Activated CD8-positive, alpha-beta memory T cell treated with anti-CD3 and anti-CD28 coated beads, Interleukin-2, amount 10 ng/mL, durations not matched to agents 7 days and 5 days (primary cell): Measurements from ENCODE around the gene MCTP1. TPM values are rescaled to one million over a fixed set of nuclear protein-coding genes. Genes with fewer than 3 reads are reported as not detected.

Source experiments
- ATAC-seq: fragments of 150-1000 bp; cut with Tn5 transposase; one replicate; pipeline ENCODE4 v1.10.0; 2021; ENCODE audit warnings: moderate library complexity
- CTCF ChIA-PET: fragments of 350-600 bp; sonication (Branson Sonifier 250); formaldehyde crosslinking; loops from one replicate; lab custom pipeline; 2021; ENCODE audit warnings: antibody characterized with exemption; lab: Charles Lee
- DNase-seq: peaks from one replicate; pipeline ENCODE4 v3.0.0-alpha.2; 2020
- H3K27ac Mint-ChIP-seq: one replicate; pipeline ENCODE4 v1.8.0; 2021; ENCODE audit warnings: mild to moderate bottlenecking, mixed read lengths
- H3K27me3 Mint-ChIP-seq: one replicate; pipeline ENCODE4 v1.8.0; 2021; ENCODE audit warnings: mixed read lengths
- H3K36me3 Mint-ChIP-seq: one replicate; pipeline ENCODE4 v1.8.0; 2021; ENCODE audit warnings: mild to moderate bottlenecking, mixed read lengths
- H3K4me1 Mint-ChIP-seq: one replicate; pipeline ENCODE4 v1.8.0; 2021; ENCODE audit warnings: mixed read lengths
- H3K4me3 Mint-ChIP-seq: one replicate; pipeline ENCODE4 v1.8.0; 2021; ENCODE audit warnings: mild to moderate bottlenecking, moderate library complexity, mixed read lengths
- H3K9me3 Mint-ChIP-seq: one replicate; pipeline ENCODE4 v1.8.0; 2022; ENCODE audit warnings: low read depth, mixed read lengths
- total RNA-seq, 2 experiments: library from RNA; stranded (reverse); gene quantifications; one replicate each; pipeline ENCODE4 v1.2.3, GENCODE V29; 2021

MCTP1 gene
- total RNA-seq, 2 experiments from 2014 or later: not detected

DNA sequence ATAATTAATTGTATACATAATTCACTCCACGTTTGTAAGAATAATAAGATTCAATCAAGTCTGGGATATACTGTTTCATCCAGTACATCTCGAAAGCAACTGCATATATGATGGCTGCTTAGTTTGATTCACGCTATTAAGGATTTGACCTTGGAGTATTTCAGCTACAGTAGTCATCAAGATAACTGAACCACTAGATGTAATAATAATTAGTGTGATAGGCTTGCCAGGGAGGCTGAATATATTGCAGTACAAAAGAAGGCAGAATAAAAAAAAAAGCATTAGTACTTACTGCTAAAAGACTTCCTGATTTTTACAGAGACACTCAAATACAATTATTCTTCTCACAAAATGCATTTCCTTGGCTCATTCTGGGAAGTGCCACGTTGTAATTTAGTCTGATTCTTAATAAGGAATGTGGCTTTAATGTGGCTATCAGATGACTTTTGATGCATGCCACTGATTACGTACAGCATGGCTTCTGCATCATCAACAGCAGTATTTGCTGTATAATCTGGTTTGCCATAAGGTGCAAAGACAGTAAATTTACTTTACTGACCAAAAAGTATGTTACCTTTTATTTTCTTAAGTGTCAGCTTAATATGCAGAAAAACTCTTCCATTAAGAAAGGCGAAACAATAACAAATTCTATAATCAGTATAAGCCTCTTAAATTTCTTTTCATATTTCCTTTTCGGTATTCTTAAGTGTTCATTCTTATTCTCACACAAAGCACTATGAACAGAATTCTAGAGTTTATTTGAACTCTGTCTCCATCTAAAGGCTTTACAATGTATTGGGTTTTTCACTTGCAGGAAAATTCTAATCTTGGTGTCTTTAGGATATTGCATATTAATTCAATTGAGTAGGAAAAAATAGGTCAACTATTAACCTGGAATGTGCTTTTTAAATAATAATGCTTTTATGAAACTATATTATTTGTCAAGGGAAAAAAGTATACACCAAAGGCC lies 500.1 kb downstream of the MCTP1 start:
- Mint-ChIP-seq H3K9me3 (no peaks in the 10 kb centered on the region), H3K27ac (no peak overlapping the region), H3K4me1 (peaks cover 10% of the 10 kb centered on the region), H3K36me3 (no peaks in the 10 kb centered on the region), H3K27me3 (peaks cover 16% of the 10 kb centered on the region), H3K4me3 (no peak overlapping the region)
- no peak for ATAC-seq
- CTCF ChIA-PET: no interaction called here
- no peak for DNase-seq

GRCh38 chr5:94782383-94782782 lies 502.5 kb downstream of the MCTP1 start:
- CTCF ChIA-PET: interaction anchor here (1.2 to 1.4 kb wide), 2 partner anchors 11 to 33 kb away, joined by 3 read pairs; no protein-coding TSS in a partner anchor
- Mint-ChIP-seq H3K27me3 (peaks cover 33% of the 10 kb centered on the region), H3K36me3 (no peaks in the 10 kb centered on the region), H3K4me1 (no peaks in the 10 kb centered on the region), H3K9me3 (no peaks in the 10 kb centered on the region), H3K27ac (no peak overlapping the region), H3K4me3 (no peak overlapping the region)
- ATAC-seq (no peak), DNase-seq (no peak)

DNA sequence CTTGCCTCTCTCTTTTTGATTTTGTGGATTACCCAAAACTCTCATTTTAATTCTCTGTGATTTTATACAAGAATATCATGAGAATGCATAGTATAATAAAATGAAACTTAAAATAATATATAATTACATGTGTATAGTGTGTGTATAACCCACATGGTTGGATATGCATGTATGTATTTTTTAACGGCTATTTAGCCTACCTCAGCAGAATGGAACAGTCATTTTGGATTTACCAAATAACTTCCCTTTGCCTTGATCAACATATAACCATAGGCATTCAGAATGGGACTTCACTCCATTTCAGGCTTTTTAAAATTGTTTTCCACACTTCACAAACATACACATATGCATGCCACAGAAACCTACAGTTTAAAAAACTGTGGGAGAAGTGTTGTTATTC lies 505.2 kb downstream of the MCTP1 start:
- H3K4me1 Mint-ChIP-seq: no peaks in the 10 kb centered on the region
- CTCF ChIA-PET: interaction anchor here (0.8 kb wide), 1 partner anchor 42 kb away, joined by 4 read pairs; no protein-coding TSS in a partner anchor
- H3K27ac Mint-ChIP-seq: no peak overlapping the region
- ATAC-seq (no peak), DNase-seq (no peak)
- no peaks in the 10 kb centered on the region for H3K36me3 Mint-ChIP-seq
- H3K27me3 Mint-ChIP-seq: peaks cover 34% of the 10 kb centered on the region
- no peaks in the 10 kb centered on the region for H3K9me3 Mint-ChIP-seq
- no peak overlapping the region for H3K4me3 Mint-ChIP-seq

DNA sequence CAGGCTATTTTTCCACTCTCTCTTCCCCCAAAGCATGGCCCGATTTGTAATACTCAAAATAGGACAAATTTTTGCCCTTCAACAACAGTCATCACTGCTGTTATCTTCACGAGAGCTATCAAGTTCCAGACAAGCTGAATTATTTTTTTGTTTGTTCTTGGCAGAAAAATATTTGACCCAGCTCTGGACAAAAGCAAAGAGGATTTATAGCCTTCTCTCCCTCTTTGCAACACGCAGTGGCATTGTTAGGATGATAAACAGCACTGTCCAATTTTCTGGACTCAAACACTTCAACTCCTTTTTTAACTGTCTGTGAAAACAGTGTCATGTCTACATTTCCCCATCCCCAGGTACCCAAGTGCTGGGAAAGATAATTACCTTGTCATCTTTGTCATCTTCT lies 506.2 kb downstream of the MCTP1 start:
- H3K4me1 Mint-ChIP-seq: no peaks in the 10 kb centered on the region
- no peak for ATAC-seq
- H3K27ac Mint-ChIP-seq: no peak overlapping the region
- H3K4me3 Mint-ChIP-seq: no peak overlapping the region
- no peaks in the 10 kb centered on the region for H3K9me3 Mint-ChIP-seq
- no peaks in the 10 kb centered on the region for H3K36me3 Mint-ChIP-seq
- H3K27me3 Mint-ChIP-seq: peaks cover 36% of the 10 kb centered on the region
- DNase-seq: no peak
- CTCF ChIA-PET: no interaction called here

GRCh38 chr5:94778299-94778698 lies 506.6 kb downstream of the MCTP1 start:
- CTCF ChIA-PET: no interaction called here
- Mint-ChIP-seq H3K27ac (no peak overlapping the region), H3K9me3 (peaks cover 3% of the 10 kb centered on the region), H3K36me3 (no peaks in the 10 kb centered on the region), H3K27me3 (peaks cover 35% of the 10 kb centered on the region), H3K4me1 (no peaks in the 10 kb centered on the region), H3K4me3 (no peak overlapping the region)
- ATAC-seq (no peak), DNase-seq (no peak)

- ATAC-seq: no peak
- peaks cover 3% of the 10 kb centered on the region for H3K9me3 Mint-ChIP-seq
- CTCF ChIA-PET: no interaction called here
- H3K36me3 Mint-ChIP-seq: no peaks in the 10 kb centered on the region
- H3K4me1 Mint-ChIP-seq: no peaks in the 10 kb centered on the region
- no peak for DNase-seq
- peaks cover 27% of the 10 kb centered on the region for H3K27me3 Mint-ChIP-seq
- H3K4me3 Mint-ChIP-seq: no peak overlapping the region
- H3K27ac Mint-ChIP-seq: no peak overlapping the region
These were observed 507.6 kb downstream of the MCTP1 start for GRCh38 chr5:94777056-94777880.

GRCh38 chr5:94776167-94776566 lies 508.7 kb downstream of the MCTP1 start:
- peaks cover 26% of the 10 kb centered on the region for H3K27me3 Mint-ChIP-seq
- CTCF ChIA-PET: interaction anchor here (1.2 kb wide), 1 partner anchor 12 kb away, joined by 3 read pairs; no protein-coding TSS in a partner anchor

DNA sequence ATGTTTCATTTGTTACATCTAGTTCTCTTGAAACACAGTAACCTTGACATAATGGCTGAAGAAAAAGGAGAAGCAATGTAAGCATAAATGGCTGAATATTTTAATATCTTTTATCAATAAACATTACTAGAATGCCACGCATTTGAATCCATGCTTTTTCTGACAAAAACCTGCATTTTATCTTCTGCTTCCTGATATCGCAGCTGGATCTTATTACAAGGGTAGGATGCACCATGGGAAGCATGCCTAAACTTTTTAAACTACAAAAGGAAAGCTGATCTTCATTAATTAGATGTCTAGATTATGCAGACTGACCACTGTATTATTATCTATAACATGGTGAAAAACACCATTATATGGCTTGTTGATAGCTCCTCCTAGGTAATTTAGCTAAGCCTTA lies 509.8 kb downstream of the MCTP1 start:
- Mint-ChIP-seq H3K4me1 (no peaks in the 10 kb centered on the region), H3K36me3 (no peaks in the 10 kb centered on the region), H3K27me3 (peaks cover 26% of the 10 kb centered on the region), H3K9me3 (peaks cover 3% of the 10 kb centered on the region), H3K27ac (no peak overlapping the region), H3K4me3 (no peak overlapping the region)
- ATAC-seq (no peak), DNase-seq (no peak)
- CTCF ChIA-PET: interaction anchor here (1.2 kb wide), 1 partner anchor 11 kb away, joined by 3 read pairs; no protein-coding TSS in a partner anchor

More at GRCh38 chr5:94776167-94776566, 508.7 kb downstream of the MCTP1 start:
- no peaks in the 10 kb centered on the region for H3K36me3 Mint-ChIP-seq
- no peak overlapping the region for H3K27ac Mint-ChIP-seq
- no peaks in the 10 kb centered on the region for H3K4me1 Mint-ChIP-seq
- ATAC-seq: no peak
- H3K4me3 Mint-ChIP-seq: no peak overlapping the region
- no peak for DNase-seq
- H3K9me3 Mint-ChIP-seq: peaks cover 3% of the 10 kb centered on the region

DNA sequence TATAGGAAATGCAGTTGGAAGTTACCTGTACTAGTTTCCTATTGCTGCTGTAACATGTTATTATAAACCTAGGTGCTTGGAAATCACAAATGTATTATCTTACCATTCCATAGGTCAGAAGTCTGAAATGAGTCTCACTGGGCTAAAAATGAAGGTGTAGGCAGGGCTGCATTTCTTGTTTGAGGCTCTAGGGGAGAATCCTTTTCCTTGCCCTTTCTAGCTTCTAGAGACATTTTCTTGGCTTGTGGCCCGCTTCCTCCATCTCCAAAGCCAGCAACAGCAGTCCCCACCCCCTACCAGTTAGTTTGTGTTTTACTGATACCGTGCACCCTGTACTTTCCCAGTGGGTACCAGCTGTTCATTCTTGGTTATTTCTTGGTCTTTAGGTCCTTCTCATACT lies 513.2 kb downstream of the MCTP1 start:
- peaks cover 3% of the 10 kb centered on the region for H3K9me3 Mint-ChIP-seq
- ATAC-seq: no peak
- no peaks in the 10 kb centered on the region for H3K4me1 Mint-ChIP-seq
- no peak for DNase-seq
- no peaks in the 10 kb centered on the region for H3K36me3 Mint-ChIP-seq
- CTCF ChIA-PET: interaction anchor here (1.4 kb wide), 1 partner anchor 28 kb away, joined by 3 read pairs; no protein-coding TSS in a partner anchor
- H3K4me3 Mint-ChIP-seq: no peak overlapping the region
- H3K27me3 Mint-ChIP-seq: peaks cover 31% of the 10 kb centered on the region
- no peak overlapping the region for H3K27ac Mint-ChIP-seq

DNA sequence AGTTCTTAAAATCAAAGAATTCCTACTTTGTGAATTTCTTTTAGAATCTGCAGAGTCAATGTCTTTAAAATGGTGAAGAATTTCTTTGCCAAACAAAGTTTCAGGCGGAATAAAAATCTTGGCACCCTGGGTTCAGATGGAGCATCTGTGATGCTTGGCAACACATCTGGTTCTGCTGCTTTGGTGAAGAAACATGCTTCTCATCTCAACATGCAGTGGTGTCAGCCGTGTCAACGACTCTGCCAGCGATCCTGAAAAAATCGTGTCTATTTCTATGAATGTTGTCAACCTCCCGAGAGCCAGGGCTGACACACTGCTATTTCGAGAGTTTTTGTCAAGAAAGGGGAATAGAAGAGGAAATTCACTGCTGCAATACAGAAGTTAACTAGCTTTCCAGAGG lies 514.9 kb downstream of the MCTP1 start:
- Mint-ChIP-seq H3K4me1 (no peaks in the 10 kb centered on the region), H3K4me3 (no peak overlapping the region), H3K27ac (no peak overlapping the region), H3K9me3 (peaks cover 3% of the 10 kb centered on the region), H3K36me3 (peaks cover 2% of the 10 kb centered on the region), H3K27me3 (peaks cover 29% of the 10 kb centered on the region)
- ATAC-seq: no peak
- no peak for DNase-seq
- CTCF ChIA-PET: no interaction called here

DNA sequence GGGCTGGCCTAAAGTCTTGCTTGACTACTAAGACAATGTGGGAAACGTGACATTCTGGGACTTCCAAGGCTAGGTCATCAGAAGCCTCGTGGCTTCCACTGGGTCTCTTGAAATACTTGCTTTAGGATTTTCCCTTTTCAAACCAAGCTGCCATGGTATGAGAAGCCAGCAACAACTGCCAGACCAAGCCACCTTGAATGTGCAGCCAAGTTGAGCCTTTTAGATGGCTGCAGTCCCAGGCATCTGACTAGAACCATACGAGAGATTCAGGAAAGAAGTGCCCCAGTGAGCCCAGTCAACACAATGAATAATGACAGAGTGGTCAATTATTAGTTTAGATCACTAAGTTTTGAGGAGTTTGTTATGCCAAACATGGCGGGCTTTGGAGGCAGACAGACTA lies 523.1 kb downstream of the MCTP1 start:
- ATAC-seq (no peak), DNase-seq (no peak)
- H3K27me3 Mint-ChIP-seq: peaks cover 13% of the 10 kb centered on the region
- no peak overlapping the region for H3K4me3 Mint-ChIP-seq
- H3K9me3 Mint-ChIP-seq: no peaks in the 10 kb centered on the region
- CTCF ChIA-PET: interaction anchor here (1.5 kb wide), 1 partner anchor 88 kb away, joined by 3 read pairs; no protein-coding TSS in a partner anchor
- no peaks in the 10 kb centered on the region for H3K4me1 Mint-ChIP-seq
- H3K27ac Mint-ChIP-seq: no peak overlapping the region
- peaks cover 2% of the 10 kb centered on the region for H3K36me3 Mint-ChIP-seq

DNA sequence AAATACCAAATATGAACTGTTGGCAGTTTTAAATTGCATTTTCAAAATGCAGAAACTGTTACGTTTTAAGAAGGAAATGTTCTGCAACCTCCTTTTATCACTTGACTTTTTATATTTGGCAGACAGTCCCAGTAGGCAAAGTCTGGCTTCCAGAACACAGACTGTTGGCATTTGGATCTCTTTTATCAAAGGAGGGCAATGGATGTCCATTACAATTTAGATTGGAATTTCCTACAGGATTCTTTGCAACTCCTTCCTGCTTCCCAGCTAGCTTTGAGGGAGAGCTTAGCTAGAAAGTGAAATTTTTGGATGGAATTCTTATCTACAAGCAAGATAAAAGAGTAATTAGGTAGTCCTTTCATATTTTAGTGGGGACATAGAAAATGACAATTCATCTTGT lies 523.8 kb downstream of the MCTP1 start:
- Mint-ChIP-seq H3K4me1 (no peaks in the 10 kb centered on the region), H3K9me3 (no peaks in the 10 kb centered on the region), H3K27ac (no peak overlapping the region), H3K4me3 (no peak overlapping the region), H3K36me3 (peaks cover 2% of the 10 kb centered on the region), H3K27me3 (peaks cover 10% of the 10 kb centered on the region)
- no peak for ATAC-seq
- no peak for DNase-seq
- CTCF ChIA-PET: no interaction called here

DNA sequence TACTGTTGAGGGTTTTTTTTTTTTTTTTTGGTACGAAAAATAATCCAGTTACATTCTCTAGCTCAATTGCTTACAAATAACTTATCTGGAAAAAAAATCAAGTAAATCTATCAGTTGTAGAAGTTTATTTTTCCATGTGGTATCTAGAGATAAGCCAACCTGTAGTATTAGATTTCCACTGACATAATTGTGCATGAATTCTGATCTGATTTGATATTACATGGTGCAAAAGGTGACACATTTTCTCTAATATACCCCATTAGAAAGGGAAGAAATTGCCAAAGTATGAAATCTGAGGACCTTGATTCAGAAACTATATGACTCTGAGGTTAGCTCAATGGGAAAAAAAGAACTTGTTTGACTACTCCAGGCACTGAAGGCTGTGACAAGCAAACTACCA lies 524.9 kb downstream of the MCTP1 start:
- ATAC-seq (no peak), DNase-seq (no peak)
- Mint-ChIP-seq H3K9me3 (no peaks in the 10 kb centered on the region), H3K4me3 (no peak overlapping the region), H3K4me1 (no peaks in the 10 kb centered on the region), H3K27ac (no peak overlapping the region), H3K36me3 (no peaks in the 10 kb centered on the region), H3K27me3 (peaks cover 10% of the 10 kb centered on the region)
- CTCF ChIA-PET: interaction anchor here (1.2 kb wide), 1 partner anchor 22 kb away, joined by 3 read pairs; no protein-coding TSS in a partner anchor
